HL-60/S4 treated with retinoic acid at 250 ng/mL for 4 days and 3 days (cell line): ENCODE measurements around the gene NPHS2.
"Not testable (repeated sequence)": the region's sequence is repeated elsewhere in the genome, so short reads cannot be mapped to it uniquely, and the experiment has no call there.

Experiments used
- in situ Hi-C: fragments of 300-500 bp; cut with MboI; formaldehyde crosslinking; loops from 2 replicates; pipeline ENCODE4 v1.7.0; 2022; ENCODE audit warnings: low sequenced_read_pairs

The NPHS2 gene

DNA sequence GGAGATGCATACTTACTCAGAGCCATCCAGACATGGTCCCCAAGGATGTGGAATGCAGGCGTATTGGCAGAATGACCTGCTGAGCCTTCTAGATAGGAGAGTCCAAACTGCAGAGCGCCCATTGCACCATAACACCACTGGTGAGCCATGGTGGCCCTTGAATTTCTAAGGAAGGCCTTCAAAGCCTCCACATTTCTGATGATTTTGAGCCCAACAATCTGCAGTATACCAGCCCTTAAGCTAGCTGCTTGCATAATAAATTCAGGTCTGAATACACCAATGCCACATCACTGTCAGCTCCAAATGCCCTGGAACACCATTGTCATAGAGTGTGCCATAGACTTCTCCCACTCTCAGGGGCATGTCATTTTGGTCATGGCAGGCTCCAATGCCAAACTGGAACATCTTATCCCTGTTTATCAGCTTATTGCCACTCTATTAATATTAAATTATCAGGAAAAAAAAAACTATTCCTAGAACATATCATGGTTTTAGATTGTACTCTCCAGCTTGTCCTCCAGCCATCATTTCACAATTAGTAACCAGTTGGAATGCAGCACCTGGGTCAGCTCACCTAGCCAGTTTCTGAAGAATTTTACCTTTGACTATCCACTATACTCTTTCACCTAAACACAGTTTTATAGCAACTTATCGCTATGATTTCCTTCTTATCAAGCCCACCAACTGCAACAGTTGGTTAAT lies 26.9 kb downstream of the NPHS2 start:
- in situ Hi-C loops: no loop called here

DNA sequence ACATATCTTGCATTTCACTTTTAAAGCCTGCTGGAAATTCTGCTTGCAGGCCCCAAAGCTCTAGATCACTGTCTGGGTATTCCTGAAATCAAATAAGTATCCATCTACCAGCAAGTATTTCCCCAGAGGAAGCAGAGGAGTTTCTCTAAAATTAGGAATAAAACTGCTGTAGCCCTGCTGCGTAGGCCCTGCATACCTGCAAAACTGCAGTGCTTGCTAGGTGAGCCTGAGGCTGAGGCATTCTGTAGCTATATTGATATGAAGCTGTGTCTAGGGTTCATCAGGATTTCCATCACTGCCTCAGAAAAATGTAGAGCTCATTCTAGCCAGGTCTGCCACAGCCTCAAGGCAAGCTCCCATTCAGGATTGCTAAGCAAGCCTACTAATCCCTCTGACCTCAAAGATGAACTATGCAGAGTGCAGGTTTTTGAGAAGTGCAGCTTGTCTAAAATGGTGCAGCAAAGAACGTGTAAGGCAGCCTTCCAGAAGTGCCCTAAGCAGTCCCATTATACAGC lies 28.7 kb downstream of the NPHS2 start:
- in situ Hi-C loops: no loop called here

DNA sequence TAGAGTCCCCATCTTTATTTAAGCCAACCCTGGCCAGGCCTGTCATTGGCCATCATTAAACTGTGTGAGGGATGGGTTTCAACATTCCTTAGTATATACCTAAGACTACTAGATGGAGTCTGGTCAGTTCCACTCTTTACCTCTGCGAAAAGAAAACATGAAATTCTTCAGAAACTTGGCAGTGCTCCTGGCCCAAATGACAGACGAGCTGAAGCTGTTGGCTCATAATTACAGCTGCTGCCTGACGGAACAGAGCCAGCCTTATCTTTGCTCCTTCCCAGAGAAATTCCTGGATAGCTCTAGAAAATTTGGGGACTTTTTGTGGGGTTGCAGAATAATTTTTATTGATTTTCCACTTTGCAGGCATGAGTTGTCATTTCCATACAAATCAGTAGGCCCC lies 30.4 kb downstream of the NPHS2 start:
- in situ Hi-C loops: no loop called here

GRCh38 chr1:179541774-179542173 lies 34.0 kb downstream of the NPHS2 start:
- in situ Hi-C loops: no loop called here

DNA sequence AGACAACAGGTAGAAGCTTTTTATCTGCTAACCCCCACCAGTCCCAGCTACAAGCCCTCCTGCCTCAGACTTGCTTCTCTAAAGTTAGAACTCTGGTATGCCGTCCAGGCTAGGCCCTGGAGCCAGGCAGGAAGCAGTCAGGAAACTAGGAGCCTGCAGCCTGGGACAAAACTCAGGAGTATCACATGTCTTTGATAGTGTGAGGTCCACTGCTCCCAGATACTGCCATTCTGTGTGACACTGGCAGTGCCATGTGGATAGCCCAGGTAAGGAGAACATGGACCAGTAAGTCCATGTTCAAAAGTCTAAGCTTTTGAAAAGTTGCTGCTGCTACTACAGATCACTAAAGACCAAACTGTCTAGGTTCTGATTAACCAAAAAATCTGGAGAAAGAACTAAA lies 45.4 kb downstream of the NPHS2 start:
- in situ Hi-C loops: no loop called here

- in situ Hi-C loops: no loop called here
These were observed 46.1 kb downstream of the NPHS2 start for GRCh38 chr1:179529482-179530195.

GRCh38 chr1:179518544-179518943 lies 57.2 kb downstream of the NPHS2 start:
- in situ Hi-C loops: not testable (repeated sequence)

DNA sequence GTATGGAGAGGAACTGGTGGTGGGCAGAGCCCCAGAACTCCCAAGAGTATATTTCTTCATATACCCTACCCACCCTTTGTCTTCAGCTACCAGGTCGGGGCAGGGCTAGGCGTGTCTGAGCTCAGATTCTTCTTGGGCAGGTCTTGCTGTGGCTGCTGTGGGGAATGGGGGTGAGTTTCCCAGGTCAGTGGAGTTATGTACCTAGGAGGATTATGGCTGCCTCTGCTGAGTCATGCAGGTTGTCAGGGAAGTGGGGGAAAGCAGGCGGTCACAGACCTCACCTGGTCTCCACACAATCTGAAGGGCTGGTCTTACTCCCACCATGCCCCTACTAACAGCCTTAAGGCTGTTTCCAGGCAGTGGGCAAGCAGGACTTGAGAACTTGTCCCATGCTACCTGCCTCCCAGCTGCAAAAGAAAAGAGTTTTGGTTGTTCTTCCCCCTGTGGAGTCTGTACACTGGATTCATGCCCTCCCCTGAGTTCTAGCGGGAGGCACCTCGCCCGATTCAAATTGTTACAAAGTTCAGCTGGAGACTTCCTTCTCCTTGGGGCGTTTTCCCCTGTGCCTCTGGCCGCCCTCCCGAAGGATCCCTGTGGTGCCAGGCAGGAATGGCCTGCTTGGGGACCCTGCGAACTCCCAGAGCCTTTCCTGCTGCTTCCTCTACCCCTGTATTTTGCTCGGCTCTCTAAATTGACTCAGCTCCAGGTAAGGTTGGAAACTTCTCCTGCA lies 58.6 kb downstream of the NPHS2 start:
- in situ Hi-C loops: no loop called here

GRCh38 chr1:179510038-179510437 lies 65.7 kb downstream of the NPHS2 start:
- in situ Hi-C loops: no loop called here

GRCh38 chr1:179509384-179509783 lies 66.4 kb downstream of the NPHS2 start:
- in situ Hi-C loops: no loop called here

GRCh38 chr1:179506199-179506598 lies 69.5 kb downstream of the NPHS2 start:
- in situ Hi-C loops: no loop called here
